Measurements from ENCODE around the gene CDK6. TPM values are rescaled to one million over a fixed set of nuclear protein-coding genes. Genes with fewer than 3 reads are reported as not detected.

CDK6 gene
- total and polyA plus RNA-seq, 9 of the 15 experiments (the other 6 are each of a cell fraction or from before 2014, with no cell fraction given): 7.6 to 109 (median 44.4) TPM

- WGBS (ENCODE audit: insufficient coverage, low coverage, missing lambda C conversion rate): 84% methylated on average over 1 of the region's 1 CpG
- no peaks in the 10 kb centered on the region for H3K9me1 ChIP-seq (ENCODE audit: control insufficient read depth, insufficient read depth, low read length)
- H3K27me3 ChIP-seq (ENCODE audit: control insufficient read depth in 2 of 2, insufficient read depth in 2 of 2, low read length in 2 of 2): no peaks in the 10 kb centered on the region
- H3K9ac ChIP-seq (ENCODE audit: insufficient read depth in 1 of 2, low read depth in 2 of 2, low read length in 2 of 2): no peak overlapping the region
- TF ChIP-seq RBM17 (IDR thresholded peaks at IDR 0.05; ENCODE audit: borderline replicate concordance, low read depth, low read length): no peak
- TF ChIP-seq NR2F6 (CRISPR knock-in tag; IDR thresholded peaks at IDR 0.05): no peak
- TF ChIP-seq TCF7 (IDR thresholded peaks at IDR 0.05; ENCODE audit: borderline replicate concordance): no peak
- intact Hi-C loops (cut with micrococcal nuclease): no loop called here
- ChIA-PET CTCF (ENCODE audit: low intra/inter-chr PET ratio) (no interaction called here), POLR2A (interaction anchor here (0.6 kb wide), 1 partner anchor 598 kb away, joined by 3 read pairs; no protein-coding TSS in a partner anchor)
- H3K79me2 ChIP-seq (ENCODE audit: control insufficient read depth, insufficient read depth, low read length): peaks cover 97% of the 10 kb centered on the region
- BruUV-seq (replicated peaks): no TSS peak
- ATAC-seq: no peak
- no peaks in the 10 kb centered on the region; the same call in 1 of the 2 replicates for H4K20me1 ChIP-seq (replicated peaks; ENCODE audit: control insufficient read depth, insufficient read depth, low read length)
- H3K4me1 ChIP-seq (replicated peaks in 1 of 2; ENCODE audit: control insufficient read depth in 2 of 2, insufficient read depth in 2 of 2, low read length in 2 of 2): peaks cover 0 to 3% of the 10 kb centered on the region in 2 experiments; a peak in 2 of 5 replicates
- no peaks in the 10 kb centered on the region; the same call in 2 of the 3 replicates for H3K36me3 ChIP-seq (ENCODE audit: control insufficient read depth, insufficient read depth, low read length)
- H3K4me3 ChIP-seq: no peak overlapping the region
- no peak overlapping the region for H2AFZ ChIP-seq (ENCODE audit: low read depth, low read length)
- DNase-seq (ENCODE audit: extremely low read depth in 1 of 4, low spot score in 3 of 4): no peak
- in situ Hi-C loops (cut with MboI): no loop called here
- FAIRE-seq: no peak
- 0 out of 2 replicates have a peak, but pooled peaks cover 4% of the 10 kb centered on the region for H3K9me3 ChIP-seq (replicated peaks; ENCODE audit: control insufficient read depth, insufficient read depth, low read depth, low read length)
- no peak overlapping the region for H3K27ac ChIP-seq (ENCODE audit: extremely low read depth, low read depth, low read length)
- no peak overlapping the region for H3K4me2 ChIP-seq (ENCODE audit: insufficient read depth, low read length)
These were observed 42.6 kb downstream of the CDK6 start for GRCh38 chr7:92793656-92794205.

- no peak overlapping the region for H3K9ac ChIP-seq (ENCODE audit: insufficient read depth in 1 of 2, low read depth in 2 of 2, low read length in 2 of 2)
- H2AFZ ChIP-seq (ENCODE audit: low read depth, low read length): no peak overlapping the region
- 88% methylated on average over 1 of the region's 1 CpG for WGBS (ENCODE audit: insufficient coverage, low coverage, missing lambda C conversion rate)
- H3K9me1 ChIP-seq (ENCODE audit: control insufficient read depth, insufficient read depth, low read length): no peaks in the 10 kb centered on the region
- no peak overlapping the region for H3K27ac ChIP-seq (ENCODE audit: extremely low read depth, low read depth, low read length)
- H3K4me1 ChIP-seq (replicated peaks in 1 of 2; ENCODE audit: control insufficient read depth in 2 of 2, insufficient read depth in 2 of 2, low read length in 2 of 2): no peaks in the 10 kb centered on the region; a peak in 1 of 5 replicates
- DNase-seq (ENCODE audit: extremely low read depth in 1 of 4, low spot score in 3 of 4): no peak
- CTCF ChIA-PET (ENCODE audit: low intra/inter-chr PET ratio): no interaction called here
- no peaks in the 10 kb centered on the region for H4K20me1 ChIP-seq (replicated peaks; ENCODE audit: control insufficient read depth, insufficient read depth, low read length)
- no peak for FAIRE-seq
- no TSS peak for BruUV-seq (replicated peaks)
- H3K9me3 ChIP-seq (replicated peaks; ENCODE audit: control insufficient read depth, insufficient read depth, low read depth, low read length): peaks cover 9% of the 10 kb centered on the region; the same call in 1 of the 2 replicates
- H3K4me3 ChIP-seq: no peak overlapping the region
- in situ Hi-C loops (cut with MboI) (no loop called here), intact Hi-C loops (cut with micrococcal nuclease) (no loop called here)
- H3K79me2 ChIP-seq (ENCODE audit: control insufficient read depth, insufficient read depth, low read length): peaks cover 92% of the 10 kb centered on the region
- no peaks in the 10 kb centered on the region for H3K27me3 ChIP-seq (ENCODE audit: control insufficient read depth in 2 of 2, insufficient read depth in 2 of 2, low read length in 2 of 2)
- POLR2A ChIA-PET: interaction anchor here (0.6 kb wide), 1 partner anchor 213 kb away, joined by 3 read pairs; no protein-coding TSS in a partner anchor
- H3K36me3 ChIP-seq (ENCODE audit: control insufficient read depth, insufficient read depth, low read length): no peaks in the 10 kb centered on the region; the same call in 2 of the 3 replicates
- ATAC-seq: no peak
- H3K4me2 ChIP-seq (ENCODE audit: insufficient read depth, low read length): no peak overlapping the region
- TF ChIP-seq, protein P1, sequence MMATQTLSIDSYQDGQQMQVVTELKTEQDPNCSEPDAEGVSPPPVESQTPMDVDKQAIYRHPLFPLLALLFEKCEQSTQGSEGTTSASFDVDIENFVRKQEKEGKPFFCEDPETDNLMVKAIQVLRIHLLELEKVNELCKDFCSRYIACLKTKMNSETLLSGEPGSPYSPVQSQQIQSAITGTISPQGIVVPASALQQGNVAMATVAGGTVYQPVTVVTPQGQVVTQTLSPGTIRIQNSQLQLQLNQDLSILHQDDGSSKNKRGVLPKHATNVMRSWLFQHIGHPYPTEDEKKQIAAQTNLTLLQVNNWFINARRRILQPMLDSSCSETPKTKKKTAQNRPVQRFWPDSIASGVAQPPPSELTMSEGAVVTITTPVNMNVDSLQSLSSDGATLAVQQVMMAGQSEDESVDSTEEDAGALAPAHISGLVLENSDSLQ (IDR thresholded peaks at IDR 0.05): no peak
- no peak for TF ChIP-seq NR3C1 (CRISPR knock-in tag; IDR thresholded peaks at IDR 0.05)
- TF ChIP-seq PML (IDR thresholded peaks at IDR 0.05; ENCODE audit: low read length): no peak
- no peak for TF ChIP-seq TEAD2 (tag; IDR thresholded peaks at IDR 0.05)
- TF ChIP-seq ZNF436 (CRISPR knock-in tag; IDR thresholded peaks at IDR 0.05): no peak
- no peak for TF ChIP-seq NR2C2 (CRISPR knock-in tag; IDR thresholded peaks at IDR 0.05)
- no peak for TF ChIP-seq NR2C2 (tag; IDR thresholded peaks at IDR 0.05)
- TF ChIP-seq GABPB2 (CRISPR knock-in tag; conservative IDR thresholded peaks at IDR 0.05): no peak
- TF ChIP-seq ZBTB1 (CRISPR knock-in tag; IDR thresholded peaks at IDR 0.05; ENCODE audit: borderline replicate concordance, low read depth): no peak
- no peak for TF ChIP-seq ZNF253 (CRISPR knock-in tag; conservative IDR thresholded peaks at IDR 0.05)
- no peak for TF ChIP-seq ZFP1 (CRISPR knock-in tag; IDR thresholded peaks at IDR 0.05)
- no peak for TF ChIP-seq ZNF77 (CRISPR knock-in tag; IDR thresholded peaks at IDR 0.05)
- TF ChIP-seq, protein P2, sequence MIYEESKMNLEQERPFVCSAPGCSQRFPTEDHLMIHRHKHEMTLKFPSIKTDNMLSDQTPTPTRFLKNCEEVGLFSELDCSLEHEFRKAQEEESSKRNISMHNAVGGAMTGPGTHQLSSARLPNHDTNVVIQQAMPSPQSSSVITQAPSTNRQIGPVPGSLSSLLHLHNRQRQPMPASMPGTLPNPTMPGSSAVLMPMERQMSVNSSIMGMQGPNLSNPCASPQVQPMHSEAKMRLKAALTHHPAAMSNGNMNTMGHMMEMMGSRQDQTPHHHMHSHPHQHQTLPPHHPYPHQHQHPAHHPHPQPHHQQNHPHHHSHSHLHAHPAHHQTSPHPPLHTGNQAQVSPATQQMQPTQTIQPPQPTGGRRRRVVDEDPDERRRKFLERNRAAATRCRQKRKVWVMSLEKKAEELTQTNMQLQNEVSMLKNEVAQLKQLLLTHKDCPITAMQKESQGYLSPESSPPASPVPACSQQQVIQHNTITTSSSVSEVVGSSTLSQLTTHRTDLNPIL (CRISPR knock-in tag; IDR thresholded peaks at IDR 0.05): no peak
These were observed 45.4 kb downstream of the CDK6 start for GRCh38 chr7:92790992-92791391.

Measured in K562 (cell line).